Left ventricle myocardium inferior (tissue), 1 donor: ENCODE results near the gene PLPP1. TPM values are rescaled to one million over a fixed set of nuclear protein-coding genes. Genes with fewer than 3 reads are reported as not detected.

Experiments
- DNase-seq: peaks from one replicate; pipeline ENCODE4 v3.0.0-alpha.2; 2020
- H3K27ac ChIP-seq: fragments of 200-600 bp; replicated peaks from 2 replicates; pipeline ENCODE4 v1.8.0; 2021
- H3K27me3 ChIP-seq: fragments of 200-600 bp; 2 replicates; pipeline ENCODE4 v1.8.0; 2021; ENCODE audit warnings: low read depth
- H3K36me3 ChIP-seq: fragments of 200-600 bp; 2 replicates; pipeline ENCODE4 v1.8.0; 2021
- H3K4me1 ChIP-seq: fragments of 200-600 bp; 2 replicates; pipeline ENCODE4 v1.8.0; 2021
- H3K4me3 ChIP-seq: fragments of 200-600 bp; 2 replicates; pipeline ENCODE4 v1.8.0; 2021; ENCODE audit warnings: mild to moderate bottlenecking, moderate library complexity
- H3K9me3 ChIP-seq: fragments of 200-600 bp; replicated peaks from 2 replicates; pipeline ENCODE4 v1.8.0; 2021
- intact Hi-C: fragments of 100-400 bp; cut with micrococcal nuclease; formaldehyde crosslinking; loops from one replicate; pipeline ENCODE4 v1.11.0; 2022
- long read RNA-seq: library from polyadenylated mRNA; unstranded; transcript quantifications from one replicate; pipeline ENCODE4 v2.0.0, GENCODE V29; 2021
- total RNA-seq: library from RNA; stranded (reverse); fragmentation: NEBNext Ultra II Directional; extraction: Animal tissue kit (Norgen Biotek cat#: 25700); gene quantifications from one replicate; pipeline ENCODE4 v1.2.1, GENCODE V29; 2021
- TF ChIP-seq, protein P1 (sequence below): fragments of 200-600 bp; IDR thresholded peaks from 2 replicates; pipeline ENCODE4 v1.8.0; 2021; ENCODE audit warnings: antibody characterized with exemption, mild to moderate bottlenecking, borderline replicate concordance
- donor health status: DM: no; HTN: yes; CAD: no; lungs with severe emphysema.

Gene PLPP1
- 72.6 TPM for total RNA-seq
- long read RNA-seq, transcript PLPP1-201 (6 exons, 1,550 nt) = minor isoform, 61 of 176 reads
- long read RNA-seq, transcript PLPP1-202 (6 exons, 1,597 nt) = major isoform, 96 of 176 reads
- long read RNA-seq, partial matches to known transcripts = 8 of 176 reads
- long read RNA-seq, other reads (novel, unspliced or antisense) = 11 of 176 reads

DNA sequence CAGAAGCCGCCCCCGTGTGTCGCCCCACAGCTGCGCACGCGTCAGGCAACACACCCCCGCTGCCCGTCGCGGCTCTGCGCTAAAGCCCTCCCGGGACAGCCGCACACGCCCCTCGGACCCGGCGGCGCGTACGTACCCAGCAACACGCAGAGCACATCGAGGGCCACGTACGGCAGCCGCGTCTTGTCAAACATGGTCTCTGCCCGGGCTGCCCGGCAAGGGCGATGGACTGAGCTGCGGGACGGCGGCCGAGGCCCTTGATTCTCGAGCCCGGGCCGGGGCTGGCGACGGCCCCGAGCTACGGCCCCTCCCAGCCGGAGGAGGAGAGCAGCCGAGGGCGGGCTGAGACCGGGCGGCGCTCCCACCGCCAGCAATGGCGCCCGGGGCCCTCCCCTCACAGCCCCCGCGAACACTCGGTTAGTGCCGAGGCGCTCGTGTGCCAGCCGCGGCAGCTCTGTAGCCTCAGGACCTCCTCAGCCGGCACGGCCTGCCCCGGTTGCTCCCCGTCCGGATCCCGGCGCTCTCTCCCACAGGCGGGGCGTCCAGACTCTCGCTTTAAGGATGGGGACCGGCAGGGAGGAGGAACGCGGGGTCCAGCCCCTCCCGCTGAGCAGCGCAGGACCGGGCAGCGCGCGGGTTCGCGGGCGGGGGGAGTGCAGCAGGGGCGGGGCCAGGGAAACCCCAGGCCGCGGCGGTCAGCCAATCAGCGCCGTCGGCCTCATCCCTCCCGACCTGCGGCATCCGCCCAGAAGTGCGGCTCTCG is at the start of gene PLPP1:
Gene PLPP1 (minus strand): TSS at position 529 of the 763 bp plus-strand sequence. CDS start 335 bp downstream, at position 194.
- H3K27ac ChIP-seq = peak within 1 kb of the TSS; percentile 98
- H3K36me3 ChIP-seq = peaks cover 7% of the 10 kb centered on the region
- intact Hi-C loops = loop anchor here (10.0 kb wide), 1 partner anchor 140 kb away; no protein-coding TSS in a partner anchor
- H3K4me3 ChIP-seq = peak within 1 kb of the TSS; percentile 94
- TF ChIP-seq, protein P1, sequence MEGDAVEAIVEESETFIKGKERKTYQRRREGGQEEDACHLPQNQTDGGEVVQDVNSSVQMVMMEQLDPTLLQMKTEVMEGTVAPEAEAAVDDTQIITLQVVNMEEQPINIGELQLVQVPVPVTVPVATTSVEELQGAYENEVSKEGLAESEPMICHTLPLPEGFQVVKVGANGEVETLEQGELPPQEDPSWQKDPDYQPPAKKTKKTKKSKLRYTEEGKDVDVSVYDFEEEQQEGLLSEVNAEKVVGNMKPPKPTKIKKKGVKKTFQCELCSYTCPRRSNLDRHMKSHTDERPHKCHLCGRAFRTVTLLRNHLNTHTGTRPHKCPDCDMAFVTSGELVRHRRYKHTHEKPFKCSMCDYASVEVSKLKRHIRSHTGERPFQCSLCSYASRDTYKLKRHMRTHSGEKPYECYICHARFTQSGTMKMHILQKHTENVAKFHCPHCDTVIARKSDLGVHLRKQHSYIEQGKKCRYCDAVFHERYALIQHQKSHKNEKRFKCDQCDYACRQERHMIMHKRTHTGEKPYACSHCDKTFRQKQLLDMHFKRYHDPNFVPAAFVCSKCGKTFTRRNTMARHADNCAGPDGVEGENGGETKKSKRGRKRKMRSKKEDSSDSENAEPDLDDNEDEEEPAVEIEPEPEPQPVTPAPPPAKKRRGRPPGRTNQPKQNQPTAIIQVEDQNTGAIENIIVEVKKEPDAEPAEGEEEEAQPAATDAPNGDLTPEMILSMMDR = no peak
- H3K27me3 ChIP-seq = no peaks in the 10 kb centered on the region
- DNase-seq = peak; percentile 92
- peaks cover 63% of the 10 kb centered on the region for H3K4me1 ChIP-seq
- H3K9me3 ChIP-seq = no peaks in the 10 kb centered on the region

DNA sequence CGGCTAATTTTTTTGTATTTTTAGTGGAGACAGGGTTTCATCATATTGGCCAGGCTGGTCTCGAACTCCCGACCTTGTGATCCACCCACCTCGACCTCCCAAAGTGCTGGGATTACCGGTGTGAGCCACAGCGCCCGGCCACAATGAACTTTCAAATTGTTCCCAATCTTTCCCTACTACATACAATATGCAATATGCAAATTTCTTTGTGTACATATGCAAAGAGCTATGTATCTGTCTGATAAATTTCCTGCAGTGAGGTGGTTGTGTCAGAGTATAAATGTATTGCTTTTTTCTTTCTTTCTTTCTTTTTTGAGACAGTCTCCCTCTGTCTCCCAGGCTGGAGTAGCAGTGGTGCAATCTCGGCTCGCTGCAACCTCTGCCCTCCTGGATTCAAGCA is 48.8 kb upstream of the PLPP1 start:
- no peaks in the 10 kb centered on the region for H3K36me3 ChIP-seq
- no peaks in the 10 kb centered on the region for H3K27me3 ChIP-seq
- no peaks in the 10 kb centered on the region for H3K9me3 ChIP-seq
- intact Hi-C loops = no loop called here
- H3K4me3 ChIP-seq = no peak overlapping the region
- H3K4me1 ChIP-seq = peaks cover 52% of the 10 kb centered on the region
- no peak for DNase-seq
- peak overlapping the region; percentile 64 for H3K27ac ChIP-seq
- TF ChIP-seq, protein P1 = no peak

DNA sequence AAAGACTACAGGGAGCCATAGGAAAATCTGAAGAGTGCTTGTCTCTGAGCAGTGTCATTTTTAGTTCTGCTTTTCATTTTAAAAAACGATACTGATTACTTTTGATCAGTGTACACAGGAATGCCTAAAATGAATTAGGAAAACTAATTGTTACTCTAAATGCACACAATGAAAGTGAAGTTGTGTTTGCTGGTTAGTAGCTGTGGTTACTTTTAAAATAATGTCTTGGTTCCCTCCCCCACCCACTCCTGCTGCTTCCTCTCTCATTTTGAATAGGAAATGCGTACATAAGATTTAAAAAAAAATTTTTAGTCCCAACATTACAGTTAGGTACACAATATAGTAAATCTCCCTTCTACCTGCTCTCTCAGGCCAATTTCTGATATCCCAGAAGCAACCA is 47.5 kb upstream of the PLPP1 start:
- TF ChIP-seq, protein P1 = no peak
- no peak overlapping the region for H3K4me3 ChIP-seq
- no peaks in the 10 kb centered on the region for H3K36me3 ChIP-seq
- intact Hi-C loops = no loop called here
- no peaks in the 10 kb centered on the region for H3K27me3 ChIP-seq
- DNase-seq = no peak
- H3K4me1 ChIP-seq = peaks cover 65% of the 10 kb centered on the region
- H3K9me3 ChIP-seq = no peaks in the 10 kb centered on the region
- peak overlapping the region; percentile 64 for H3K27ac ChIP-seq

DNA sequence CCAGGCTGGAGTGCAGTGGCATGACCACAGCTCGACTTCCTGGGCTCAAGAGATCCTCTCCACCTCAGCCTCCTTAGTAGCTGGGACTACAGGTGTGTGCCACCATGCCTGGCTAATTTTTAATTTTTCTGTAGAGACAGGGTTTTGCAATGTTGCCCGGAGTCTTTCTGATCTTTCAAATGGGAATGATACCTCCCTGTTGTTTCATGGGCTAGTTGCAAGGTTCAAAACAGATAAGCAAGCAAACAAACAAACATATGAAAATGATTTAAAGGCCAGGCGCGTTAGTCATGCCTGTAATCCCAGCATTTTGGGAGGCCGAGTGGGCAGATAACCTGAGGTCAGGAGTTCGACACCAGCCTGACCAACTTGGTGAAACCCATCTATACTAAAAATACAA is 45.3 kb upstream of the PLPP1 start:
- TF ChIP-seq, protein P1 = no peak
- no peak overlapping the region for H3K4me3 ChIP-seq
- peaks cover 79% of the 10 kb centered on the region for H3K4me1 ChIP-seq
- intact Hi-C loops = no loop called here
- H3K9me3 ChIP-seq = no peaks in the 10 kb centered on the region
- no peak for DNase-seq
- peak overlapping the region; percentile 85 for H3K27ac ChIP-seq
- no peaks in the 10 kb centered on the region for H3K36me3 ChIP-seq
- H3K27me3 ChIP-seq = no peaks in the 10 kb centered on the region

DNA sequence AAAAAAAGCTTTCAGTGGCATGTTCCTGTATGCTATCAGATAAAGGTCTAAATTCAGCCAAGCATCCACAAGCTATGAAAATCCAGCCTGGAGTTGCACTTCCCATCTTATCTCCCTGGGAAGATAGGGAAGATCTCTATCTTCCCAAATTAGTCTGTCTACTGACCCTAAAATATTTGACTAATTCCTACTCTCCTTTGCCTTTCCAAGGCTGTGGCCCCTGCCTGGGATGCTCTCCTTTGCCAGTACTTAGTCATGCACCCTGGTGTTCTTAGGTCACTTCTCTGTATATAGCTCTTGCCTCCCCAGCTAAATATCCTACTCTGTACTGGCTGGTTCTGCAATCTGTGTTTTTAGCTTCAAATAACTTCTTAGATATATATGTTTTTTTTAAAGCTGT is 44.0 kb upstream of the PLPP1 start:
- intact Hi-C loops = no loop called here
- H3K27ac ChIP-seq = peak overlapping the region; percentile 85

More for the DNA sequence above, 44.0 kb upstream of the PLPP1 start:
- Histone ChIP-seq H3K4me3 (no peak overlapping the region), H3K27me3 (no peaks in the 10 kb centered on the region), H3K36me3 (no peaks in the 10 kb centered on the region), H3K4me1 (peaks cover 66% of the 10 kb centered on the region), H3K9me3 (no peaks in the 10 kb centered on the region)
- TF ChIP-seq, protein P1 = no peak
- DNase-seq = no peak
